ENCODE measurements around the gene BLACAT1. TPM values are rescaled to one million over a fixed set of nuclear protein-coding genes. Genes with fewer than 3 reads are reported as not detected.
A peak's percentile ranks its signal among the peaks of the same experiment; 100 is the strongest.

Gene BLACAT1
- total and polyA plus RNA-seq, 2 of the 8 experiments (the other 6 are each of a cell fraction or from before 2014, with no cell fraction given), result 3.5 to 10.5 TPM

DNA sequence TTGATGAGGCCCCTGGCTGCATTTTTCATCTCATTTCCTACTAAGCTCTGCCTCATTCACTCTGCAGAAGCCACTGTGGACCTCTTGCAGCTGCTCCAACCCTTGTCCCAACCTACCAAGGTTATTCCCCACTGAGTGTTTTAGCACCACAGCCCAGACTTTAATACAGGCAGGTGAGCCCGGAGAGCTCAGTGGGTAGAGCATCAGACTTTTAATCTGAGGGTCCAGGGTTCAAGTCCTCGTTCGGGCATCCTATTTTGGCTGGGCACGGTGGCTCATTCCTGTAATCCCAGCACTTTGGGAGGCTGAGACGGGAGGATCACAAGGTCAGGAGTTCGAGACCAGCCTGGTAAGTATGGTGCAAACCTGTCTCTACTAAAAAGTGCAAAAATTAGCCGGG lies 18.1 kb upstream of the BLACAT1 start:
- peaks cover 0 to 3% of the 10 kb centered on the region in 2 experiments for H4K20me1 ChIP-seq (replicated peaks in 1 of 2; ENCODE audit: control insufficient read depth in 1 of 2, insufficient read depth in 2 of 2, low read length in 2 of 2)
- DNase-seq (ENCODE audit: low read depth in 1 of 2, low spot score in 2 of 2) (no peak), FAIRE-seq (no peak)
- H3K18ac ChIP-seq (ENCODE audit: extremely low read depth, low read length), result no peak overlapping the region
- ChIA-PET CTCF (ENCODE audit: partially characterized antibody) (interaction anchor here (1.2 to 31.2 kb wide), 5 partner anchors 15 to 77 kb away, joined by 9 to 767 read pairs (median 29); partner anchors contain the start of gene BLACAT1), POLR2A (ENCODE audit: partially characterized antibody) (interaction anchor here (0.7 to 1.3 kb wide), 4 partner anchors 12 to 55 kb away, joined by 3 read pairs; no protein-coding TSS in a partner anchor)
- WGBS, 2 experiments (ENCODE audit: extremely low coverage in 1 of 2, insufficient coverage in 1 of 2, insufficient read length in 1 of 2, insufficient replicate concordance in 2 of 2, low coverage in 1 of 2, low lambda C conversion rate in 2 of 2, missing lambda C conversion rate in 1 of 2), result 84% methylated on average over 4 of the region's 7 CpGs; no CpG with 5 or more reads in 1 of the 2 experiments
- peaks cover 0 to 19% (median 12%) of the 10 kb centered on the region in 4 experiments; a peak in 6 of 7 replicates for H3K4me1 ChIP-seq (replicated peaks in 1 of 4; ENCODE audit: control insufficient read depth in 3 of 4, insufficient read depth in 4 of 4, low read length in 3 of 4)
- no peak overlapping the region for H3K9ac ChIP-seq (replicated peaks in 1 of 4; ENCODE audit: extremely low read depth in 1 of 4, low read depth in 3 of 4, low read length in 3 of 4)
- H2AK5ac ChIP-seq (ENCODE audit: low read depth, low read length), result no peak overlapping the region
- no peak overlapping the region for H2BK5ac ChIP-seq (ENCODE audit: low read depth, low read length)
- no peaks in the 10 kb centered on the region for H3K79me2 ChIP-seq (ENCODE audit: control insufficient read depth in 1 of 2, insufficient read depth in 2 of 2, low read length in 2 of 2)
- no peaks in the 10 kb centered on the region for H3K36me3 ChIP-seq (ENCODE audit: control insufficient read depth in 2 of 4, insufficient read depth in 4 of 4, low read length in 3 of 4)
- H2BK12ac ChIP-seq (ENCODE audit: low read depth, low read length), result no peak overlapping the region
- H4K8ac ChIP-seq (ENCODE audit: extremely low read depth, insufficient read depth, low read length), result no peak overlapping the region
- 0 out of 4 replicates have a peak, but pooled peaks cover 0 to 5% of the 10 kb centered on the region in 2 experiments for H3K9me3 ChIP-seq (ENCODE audit: insufficient read depth in 2 of 2, low read depth in 1 of 2, low read length in 1 of 2)
- H3K4me3 ChIP-seq (ENCODE audit: extremely low read depth in 1 of 4, insufficient read depth in 2 of 4, low read depth in 3 of 4, low read length in 4 of 4), result no peak overlapping the region
- no peak overlapping the region for H3K56ac ChIP-seq (replicated peaks; ENCODE audit: insufficient read length, low read depth, low read length)
- no peaks in the 10 kb centered on the region; a peak in 2 of 7 replicates for H3K27me3 ChIP-seq (replicated peaks in 1 of 4; ENCODE audit: control insufficient read depth in 3 of 4, extremely low read depth in 1 of 4, insufficient read depth in 3 of 4, low read length in 3 of 4)
- H2AFZ ChIP-seq (ENCODE audit: low read length), result no peak overlapping the region
- H3K4ac ChIP-seq (replicated peaks; ENCODE audit: insufficient read length, low read depth, low read length), result no peak overlapping the region
- H3K14ac ChIP-seq (ENCODE audit: insufficient read length), result no peak overlapping the region
- H2BK15ac ChIP-seq (ENCODE audit: low read length), result no peak overlapping the region
- H4K5ac ChIP-seq (ENCODE audit: insufficient read length, low read depth, low read length), result no peak overlapping the region
- H3K27ac ChIP-seq (ENCODE audit: low read depth, low read length), result no peak overlapping the region
- no peak overlapping the region for H3K23ac ChIP-seq (ENCODE audit: insufficient read length)
- no peak overlapping the region for H2BK120ac ChIP-seq (replicated peaks; ENCODE audit: low read depth, low read length)
- H2BK20ac ChIP-seq (ENCODE audit: low read length), result no peak overlapping the region
- H4K91ac ChIP-seq (replicated peaks; ENCODE audit: insufficient read length, low read length), result no peak overlapping the region
- TF ChIP-seq BRCA1 (IDR thresholded peaks at IDR 0.05; ENCODE audit: low read depth, low read length) (no peak), TBP (IDR thresholded peaks at IDR 0.05; ENCODE audit: low read depth, low read length) (peak; percentile 97)
- no peak overlapping the region for H3K4me2 ChIP-seq (ENCODE audit: insufficient read depth in 1 of 2, low read depth in 2 of 2, low read length in 2 of 2)
- no peaks in the 10 kb centered on the region for H3K79me1 ChIP-seq (ENCODE audit: low read depth, low read length)
- peaks cover 4% of the 10 kb centered on the region for H3K23me2 ChIP-seq (ENCODE audit: low read depth, low read length)
